Hepatocyte (in vitro differentiated cells): ENCODE measurements around the gene ETV3. TPM values are rescaled to one million over a fixed set of nuclear protein-coding genes. Genes with fewer than 3 reads are reported as not detected.

Experiments used
- DNase-seq: peaks from one replicate; pipeline ENCODE4 v3.0.0-alpha.2; 2016; ENCODE audit warnings: low spot score
- H2AFZ ChIP-seq: fragments of 200-600 bp; sonication (generic); 2 replicates; pipeline ENCODE4 v1.6.0; 2016; ENCODE audit warnings: antibody characterized with exemption, mild to moderate bottlenecking
- H3K27ac ChIP-seq: fragments of 200-600 bp; sonication (generic); 2 replicates; pipeline ENCODE4 v1.5.1; 2016; ENCODE audit warnings: mild to moderate bottlenecking
- H3K27me3 ChIP-seq: fragments of 200-600 bp; sonication (generic); 2 replicates; pipeline ENCODE4 v1.6.1; 2016
- H3K36me3 ChIP-seq: fragments of 200-600 bp; sonication (generic); replicated peaks from 2 replicates; pipeline ENCODE4 v1.5.1; 2016; ENCODE audit warnings: low read depth; ENCODE audit not compliant: insufficient read depth
- H3K4me1 ChIP-seq: fragments of 200-600 bp; sonication (generic); 2 replicates; pipeline ENCODE4 v1.5.1; 2016; ENCODE audit warnings: mild to moderate bottlenecking, moderate library complexity; ENCODE audit not compliant: insufficient read depth
- H3K4me2 ChIP-seq: fragments of 200-600 bp; sonication (generic); 2 replicates; pipeline ENCODE4 v1.6.0; 2016
- H3K4me3 ChIP-seq: fragments of 200-600 bp; sonication (generic); 2 replicates; pipeline ENCODE4 v1.5.1; 2016; ENCODE audit warnings: mild to moderate bottlenecking
- H3K79me2 ChIP-seq: fragments of 200-600 bp; sonication (generic); 2 replicates; pipeline ENCODE4 v1.6.0; 2017; ENCODE audit warnings: mild to moderate bottlenecking
- H3K9me2 ChIP-seq: fragments of 200-600 bp; sonication (generic); replicated peaks from 2 replicates; pipeline ENCODE4 v1.6.0; 2017; ENCODE audit warnings: mild to moderate bottlenecking; ENCODE audit not compliant: insufficient read depth
- H3K9me3 ChIP-seq: fragments of 200-600 bp; sonication (generic); 2 replicates; pipeline ENCODE4 v1.5.1; 2016; ENCODE audit warnings: low read depth, mild to moderate bottlenecking
- H4K20me1 ChIP-seq: fragments of 200-600 bp; sonication (generic); 2 replicates; pipeline ENCODE4 v1.6.0; 2016; ENCODE audit warnings: mild to moderate bottlenecking; ENCODE audit not compliant: insufficient read depth, poor library complexity, severe bottlenecking
- CTCF ChIP-seq: fragments of 200-600 bp; sonication (generic); IDR thresholded peaks from 2 replicates; pipeline ENCODE4 v1.5.1; 2016; ENCODE audit warnings: antibody characterized with exemption, mild to moderate bottlenecking; ENCODE audit not compliant: poor library complexity
- EZH2 ChIP-seq: fragments of 200-600 bp; sonication (generic); IDR thresholded peaks from 2 replicates; pipeline ENCODE4 v1.6.1; 2016; ENCODE audit warnings: antibody characterized with exemption, mild to moderate bottlenecking, borderline replicate concordance
- EZH2phosphoT487 ChIP-seq: fragments of 200-600 bp; sonication (generic); IDR thresholded peaks from one replicate; pipeline ENCODE4 v1.6.1; 2018; ENCODE audit warnings: antibody characterized with exemption, mild to moderate bottlenecking, low read depth, moderate library complexity; ENCODE audit not compliant: unreplicated experiment, severe bottlenecking
- WGBS: methylation state at CpG from one replicate; pipeline ENCODE4 v1.1.6; 2016; ENCODE audit warnings: low lambda C conversion rate; ENCODE audit errors: missing lambda C conversion rate; 5-methylcytosine and 5-hydroxymethylcytosine counted together
- polyA plus RNA-seq: library from polyadenylated mRNA; unstranded; fragments of >200 nt; fragmentation: Nextera tagmentation; extraction: Ambion mirVana; gene quantifications from 2 replicates; pipeline ENCODE4 v1.2.1, GENCODE V29; 2016
- total RNA-seq: library from RNA; depleted of rRNA; stranded (reverse); fragments of >200 nt; gene quantifications from 2 replicates; pipeline ENCODE4 v1.2.3, GENCODE V29; 2014

ETV3 gene
- total and polyA plus RNA-seq, 2 experiments from 2014 or later: 8.4 to 17.6 TPM

GRCh38 chr1:157166590-157166989, 28.4 kb upstream of the ETV3 start:
- Histone ChIP-seq H3K27me3 (no peaks in the 10 kb centered on the region), H4K20me1 (no peaks in the 10 kb centered on the region), H3K4me1 (no peaks in the 10 kb centered on the region), H3K4me3 (no peak overlapping the region), H2AFZ (no peak overlapping the region), H3K79me2 (no peaks in the 10 kb centered on the region), H3K36me3 (no peaks in the 10 kb centered on the region), H3K9me3 (no peaks in the 10 kb centered on the region), H3K27ac (no peak overlapping the region), H3K4me2 (no peak overlapping the region), H3K9me2 (no peaks in the 10 kb centered on the region)
- 84% methylated on average over 5 of the region's 5 CpGs for WGBS
- DNase-seq: no peak
- TF ChIP-seq CTCF (no peak), EZH2 (no peak), EZH2phosphoT487 (no peak)

DNA sequence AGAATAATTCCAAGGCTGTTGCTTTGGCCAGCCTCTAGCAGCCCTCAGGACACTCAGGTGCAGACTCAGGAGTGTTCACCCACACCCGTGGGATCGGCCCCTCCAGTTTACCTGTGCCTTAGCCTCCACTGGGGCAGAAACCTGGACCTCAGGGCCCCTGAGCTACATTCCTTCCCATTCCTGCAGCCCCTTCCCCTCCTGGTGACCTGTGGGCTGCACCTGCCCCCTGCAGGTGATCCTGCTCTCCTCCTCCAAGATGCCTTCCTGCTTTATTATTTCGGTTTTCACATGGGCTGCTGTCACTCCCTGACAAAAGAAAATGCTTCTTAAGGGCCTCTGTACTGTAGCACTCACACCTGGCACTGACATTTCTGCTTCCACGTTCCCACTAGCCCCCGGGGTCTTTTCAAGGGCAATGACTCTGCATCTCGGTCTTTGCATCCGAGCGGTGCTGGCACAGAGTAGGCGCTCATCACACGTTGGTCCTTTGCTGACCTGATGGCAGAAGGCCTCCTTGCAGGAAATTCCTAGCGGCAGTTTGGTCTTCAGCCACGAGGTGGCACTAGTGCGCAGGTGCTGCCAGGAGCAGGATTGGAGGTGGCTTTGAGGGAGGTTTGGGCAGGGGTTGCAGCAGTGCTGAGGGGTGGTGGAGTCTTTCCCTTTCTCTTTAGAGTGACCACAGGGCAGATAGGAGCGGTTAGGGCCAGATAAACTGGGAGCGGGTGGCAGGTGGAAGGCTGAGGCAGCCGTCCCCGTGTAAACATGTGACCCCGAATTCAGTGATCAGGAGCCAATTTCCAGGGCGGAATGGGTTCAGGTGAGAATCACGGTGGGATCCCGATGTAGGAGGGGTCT, 25.3 kb upstream of the ETV3 start:
- H3K4me1 ChIP-seq: no peaks in the 10 kb centered on the region
- H3K4me2 ChIP-seq: no peak overlapping the region
- WGBS: 31% methylated on average over 21 of the region's 21 CpGs
- no peaks in the 10 kb centered on the region for H3K79me2 ChIP-seq
- no peaks in the 10 kb centered on the region for H3K27me3 ChIP-seq
- no peaks in the 10 kb centered on the region for H3K9me2 ChIP-seq
- no peaks in the 10 kb centered on the region for H3K36me3 ChIP-seq
- no peaks in the 10 kb centered on the region for H3K9me3 ChIP-seq
- TF ChIP-seq CTCF (peak; percentile 84), EZH2phosphoT487 (no peak)
- peak; percentile 79 for DNase-seq
- no peak overlapping the region for H3K4me3 ChIP-seq
- H2AFZ ChIP-seq: no peak overlapping the region
- H4K20me1 ChIP-seq: no peaks in the 10 kb centered on the region
- no peak overlapping the region for H3K27ac ChIP-seq

DNA sequence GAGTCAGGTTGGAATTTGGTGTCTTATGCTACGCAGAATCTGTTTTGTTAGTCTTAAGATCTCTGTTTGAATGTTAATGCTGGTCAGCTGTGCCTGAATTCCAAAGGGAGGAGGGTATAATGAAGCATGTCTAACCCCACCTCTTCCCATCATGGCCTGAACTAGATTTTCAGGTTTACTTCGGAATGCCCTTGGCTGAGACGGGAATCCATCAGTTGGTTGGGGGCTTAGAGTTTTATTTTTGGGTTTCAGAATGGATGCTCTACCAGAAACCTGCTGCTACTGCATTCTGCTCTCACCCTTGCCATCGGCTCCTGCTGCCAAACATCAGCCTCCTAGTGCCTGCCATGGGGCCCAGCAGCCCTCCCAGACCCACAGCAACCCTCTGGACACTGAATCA, 24.1 kb upstream of the ETV3 start:
- H3K4me1 ChIP-seq: peaks cover 1% of the 10 kb centered on the region
- H3K36me3 ChIP-seq: no peaks in the 10 kb centered on the region
- H2AFZ ChIP-seq: no peak overlapping the region
- H4K20me1 ChIP-seq: no peaks in the 10 kb centered on the region
- H3K27ac ChIP-seq: no peak overlapping the region
- 65% methylated on average over 4 of the region's 4 CpGs for WGBS
- no peaks in the 10 kb centered on the region for H3K79me2 ChIP-seq
- H3K4me2 ChIP-seq: no peak overlapping the region
- H3K27me3 ChIP-seq: no peaks in the 10 kb centered on the region
- no peak overlapping the region for H3K4me3 ChIP-seq
- H3K9me2 ChIP-seq: no peaks in the 10 kb centered on the region
- no peak for TF ChIP-seq EZH2phosphoT487
- no peak for TF ChIP-seq EZH2
- TF ChIP-seq CTCF: no peak
- no peaks in the 10 kb centered on the region for H3K9me3 ChIP-seq
- peak; percentile 26 for DNase-seq
